ENCODE measurements around the gene POU3F3.

The POU3F3 gene

GRCh38 chr2:104852090-104852666 lies 1.7 kb upstream of the POU3F3 start:
- intact Hi-C loops (cut with DNase I; ENCODE audit: low total_unique reads), result no loop called here
- DNase-seq, result no peak
- no peak overlapping the region for H3K27ac ChIP-seq
- H3K4me3 ChIP-seq, result peak overlapping the region; percentile 47 to 54
- no peak for TF ChIP-seq CTCF (IDR thresholded peaks at IDR 0.05)
- H3K4me1 ChIP-seq, result peaks cover 0 to 44% (median 32%) of the 10 kb centered on the region in 4 donors
- no peaks in the 10 kb centered on the region for H3K36me3 ChIP-seq
- peaks cover 5 to 83% of the 10 kb centered on the region in 2 donors for H3K27me3 ChIP-seq
- no peaks in the 10 kb centered on the region for H3K9me3 ChIP-seq

- Histone ChIP-seq H3K27me3 (peaks cover 9 to 84% of the 10 kb centered on the region in 2 donors), H3K36me3 (no peaks in the 10 kb centered on the region), H3K27ac (no peak overlapping the region), H3K4me1 (peaks cover 0 to 52% (median 38%) of the 10 kb centered on the region in 4 donors), H3K9me3 (no peaks in the 10 kb centered on the region), H3K4me3 (peak overlapping the region; percentile 47 to 54)
- no peak for DNase-seq
- intact Hi-C loops (cut with DNase I; ENCODE audit: low total_unique reads), result no loop called here
- no peak for TF ChIP-seq CTCF (IDR thresholded peaks at IDR 0.05)
These were observed 744 bp downstream of the POU3F3 start for GRCh38 chr2:104854498-104855220.

GRCh38 chr2:104855221-104856085 lies 1.5 kb downstream of the POU3F3 start:
- Histone ChIP-seq H3K36me3 (no peaks in the 10 kb centered on the region), H3K9me3 (no peaks in the 10 kb centered on the region), H3K27ac (no peak overlapping the region), H3K4me1 (peaks cover 0 to 52% (median 38%) of the 10 kb centered on the region in 4 donors), H3K27me3 (peaks cover 9 to 85% of the 10 kb centered on the region in 2 donors), H3K4me3 (no peak overlapping the region)
- intact Hi-C loops (cut with DNase I; ENCODE audit: low total_unique reads), result no loop called here
- no peak for TF ChIP-seq CTCF (IDR thresholded peaks at IDR 0.05)
- DNase-seq, result no peak

GRCh38 chr2:104856086-104856972 lies 2.4 kb downstream of the POU3F3 start:
- H3K27ac ChIP-seq, result no peak overlapping the region
- H3K36me3 ChIP-seq, result no peaks in the 10 kb centered on the region
- H3K4me1 ChIP-seq, result peaks cover 0 to 52% (median 38%) of the 10 kb centered on the region in 4 donors
- H3K9me3 ChIP-seq, result no peaks in the 10 kb centered on the region
- peaks cover 9 to 82% of the 10 kb centered on the region in 2 donors for H3K27me3 ChIP-seq
- no peak overlapping the region for H3K4me3 ChIP-seq
- no peak for DNase-seq
- intact Hi-C loops (cut with DNase I; ENCODE audit: low total_unique reads), result no loop called here
- TF ChIP-seq CTCF (IDR thresholded peaks at IDR 0.05), result no peak

GRCh38 chr2:104856973-104857261 lies 3.0 kb downstream of the POU3F3 start:
- DNase-seq, result no peak
- no peak overlapping the region for H3K27ac ChIP-seq
- H3K27me3 ChIP-seq, result peaks cover 9 to 82% of the 10 kb centered on the region in 2 donors
- peaks cover 0 to 50% (median 38%) of the 10 kb centered on the region in 4 donors for H3K4me1 ChIP-seq
- TF ChIP-seq CTCF (IDR thresholded peaks at IDR 0.05), result no peak
- H3K4me3 ChIP-seq, result no peak overlapping the region
- intact Hi-C loops (cut with DNase I; ENCODE audit: low total_unique reads), result no loop called here
- H3K9me3 ChIP-seq, result no peaks in the 10 kb centered on the region
- H3K36me3 ChIP-seq, result no peaks in the 10 kb centered on the region

All from tibial artery (tissue), 4 donors.